Ascending aorta (tissue), 2 donors: ENCODE data around the gene TMEM130. TPM values are rescaled to one million over a fixed set of nuclear protein-coding genes. Genes with fewer than 3 reads are reported as not detected.

Experiments
- DNase-seq, 2 donors: peaks; one replicate each; pipeline ENCODE4 v3.0.0-alpha.2; 2019; ENCODE audit warnings: low spot score in 2 of 2
- H3K27ac ChIP-seq, 2 donors: fragments of 200-600 bp; sonication (generic); one replicate each; pipeline ENCODE4 v1.5.1; 2016 to 2017; ENCODE audit warnings: mild to moderate bottlenecking in 1 of 2
- H3K27me3 ChIP-seq: fragments of 200-600 bp; sonication (generic); one replicate; pipeline ENCODE4 v1.5.1; 2017
- H3K36me3 ChIP-seq, 2 donors: fragments of 200-600 bp; sonication (generic); one replicate each; pipeline ENCODE4 v1.5.1; 2016
- H3K4me1 ChIP-seq, 2 donors: fragments of 200-600 bp; sonication (generic); one replicate each; pipeline ENCODE4 v1.5.1; 2016 to 2017; ENCODE audit warnings: mild to moderate bottlenecking in 1 of 2
- H3K4me3 ChIP-seq, 2 donors: fragments of 200-600 bp; sonication (generic); one replicate each; pipeline ENCODE4 v1.5.1; 2016 to 2017; ENCODE audit warnings: mild to moderate bottlenecking in 1 of 2
- H3K9me3 ChIP-seq, 2 donors: fragments of 200-600 bp; sonication (generic); one replicate each; pipeline ENCODE4 v1.5.1; 2016
- CTCF ChIP-seq, 3 experiments: fragments of 200-600 bp in 2 of 3; fragments of 450-650 bp in 1 of 3; sonication (generic) in 2 of 3; IDR thresholded peaks; one replicate each; pipeline ENCODE4 v1.5.1; 2016 to 2019; ENCODE audit warnings: antibody characterized with exemption in 3 of 3, mild to moderate bottlenecking in 1 of 3, moderate library complexity in 1 of 3
- intact Hi-C: fragments of 100-400 bp; cut with DNase I; formaldehyde crosslinking; loops from one replicate; pipeline ENCODE4 v1.15.1; 2023
- total RNA-seq: library from RNA; depleted of rRNA; stranded (reverse); fragments of >200 nt; gene quantifications from one replicate; pipeline ENCODE4 v1.1.0, GENCODE V29; 2016

TMEM130 gene
- total RNA-seq, 1 donor from 2014 or later, result 33.6 TPM

- TF ChIP-seq CTCF (IDR thresholded peaks at IDR 0.05), result peak; percentile 37 to 56 (median 42)
- Histone ChIP-seq H3K27ac (peak overlapping the region; percentile 81), H3K9me3 (no peaks in the 10 kb centered on the region), H3K4me3 (peak overlapping the region in 1 of 2 donors; percentile 10), H3K36me3 (no peaks in the 10 kb centered on the region), H3K27me3 (no peaks in the 10 kb centered on the region), H3K4me1 (peaks cover 4 to 13% of the 10 kb centered on the region in 2 donors)
- DNase-seq, result peak; percentile 65 to 96
- intact Hi-C loops, result loop anchor here (1.0 to 5.0 kb wide), 4 partner anchors 14 to 545 kb away; partner anchors contain the start of genes BRI3 and NPTX2
These were observed 43.0 kb downstream of the TMEM130 start for GRCh38 chr7:98826811-98827231.

- H3K4me1 ChIP-seq, result peaks cover 4 to 14% of the 10 kb centered on the region in 2 donors
- H3K9me3 ChIP-seq, result no peaks in the 10 kb centered on the region
- TF ChIP-seq CTCF (IDR thresholded peaks at IDR 0.05), result no peak
- peak overlapping the region; percentile 81 for H3K27ac ChIP-seq
- no peak for DNase-seq
- H3K36me3 ChIP-seq, result no peaks in the 10 kb centered on the region
- no peak overlapping the region for H3K4me3 ChIP-seq
- intact Hi-C loops, result loop anchor here (2.0 to 5.0 kb wide), 3 partner anchors 66 to 544 kb away; partner anchors contain the start of genes BRI3 and NPTX2
- H3K27me3 ChIP-seq, result no peaks in the 10 kb centered on the region
These were observed 43.4 kb downstream of the TMEM130 start for GRCh38 chr7:98826387-98826786.

DNA sequence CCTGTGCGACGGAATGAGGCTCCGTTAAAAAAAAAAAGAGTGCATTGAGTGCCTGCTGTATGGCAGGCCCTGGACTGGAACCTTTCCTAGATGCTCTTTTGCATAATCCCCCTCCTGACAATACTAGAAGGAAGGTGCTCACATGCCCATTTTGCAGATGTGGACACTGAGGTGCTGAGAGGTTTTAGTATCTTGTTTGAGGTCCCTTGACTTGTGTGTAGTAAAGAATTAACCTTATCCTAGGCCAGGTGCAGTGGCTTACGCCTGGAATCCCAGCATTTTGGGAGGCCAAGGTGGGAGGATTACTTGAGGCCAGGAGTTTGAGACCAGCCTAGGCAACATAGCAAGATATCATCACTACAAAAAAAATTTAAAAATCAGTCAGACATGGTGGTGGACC, 46.6 kb downstream of the TMEM130 start:
- TF ChIP-seq CTCF (IDR thresholded peaks at IDR 0.05), result no peak
- no peaks in the 10 kb centered on the region for H3K9me3 ChIP-seq
- peak overlapping the region in 1 of 2 donors; percentile 84 for H3K27ac ChIP-seq
- no peak for DNase-seq
- H3K36me3 ChIP-seq, result no peaks in the 10 kb centered on the region
- H3K4me3 ChIP-seq, result no peak overlapping the region
- H3K4me1 ChIP-seq, result peaks cover 4 to 32% of the 10 kb centered on the region in 2 donors
- H3K27me3 ChIP-seq, result no peaks in the 10 kb centered on the region
- intact Hi-C loops, result no loop called here

DNA sequence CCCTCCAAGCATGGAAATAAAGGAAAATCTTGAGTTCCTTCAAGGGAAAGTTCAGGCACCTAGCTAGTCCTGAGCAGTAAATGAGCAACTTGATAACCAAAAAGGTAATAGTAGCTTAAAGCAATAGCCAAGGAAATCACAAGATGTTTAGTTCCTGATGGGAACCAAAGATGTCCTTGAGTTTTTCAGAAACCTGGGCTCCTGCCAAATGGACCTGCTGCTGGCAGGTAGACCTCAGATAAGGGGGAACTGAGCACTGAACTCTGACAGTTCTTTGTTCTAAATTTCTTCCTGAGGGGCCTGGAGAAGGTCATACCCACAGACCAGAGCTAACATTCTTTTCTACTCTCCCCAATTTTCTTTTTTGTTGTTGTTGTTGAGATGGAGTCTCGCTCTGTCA, 48.5 kb downstream of the TMEM130 start:
- no peak for DNase-seq
- Histone ChIP-seq H3K4me3 (no peak overlapping the region), H3K4me1 (peaks cover 3 to 39% of the 10 kb centered on the region in 2 donors), H3K27ac (peak overlapping the region; percentile 84 to 96), H3K36me3 (no peaks in the 10 kb centered on the region), H3K9me3 (no peaks in the 10 kb centered on the region), H3K27me3 (no peaks in the 10 kb centered on the region)
- no peak for TF ChIP-seq CTCF (IDR thresholded peaks at IDR 0.05)
- intact Hi-C loops, result no loop called here

- DNase-seq, result no peak
- Histone ChIP-seq H3K4me3 (no peak overlapping the region), H3K9me3 (no peaks in the 10 kb centered on the region), H3K27me3 (no peaks in the 10 kb centered on the region), H3K36me3 (no peaks in the 10 kb centered on the region), H3K27ac (peak overlapping the region; percentile 84 to 96), H3K4me1 (peaks cover 0 to 40% of the 10 kb centered on the region in 2 donors)
- no peak for TF ChIP-seq CTCF (IDR thresholded peaks at IDR 0.05)
- intact Hi-C loops, result loop anchor here (2.0 kb wide), 1 partner anchor 56 kb away; no protein-coding TSS in a partner anchor
These were observed 52.7 kb downstream of the TMEM130 start for GRCh38 chr7:98816967-98817710.
